Smooth muscle cell of the brain vasculature (primary cell): ENCODE data around the gene STMP1.
A peak's percentile ranks its signal among the peaks of the same experiment; 100 is the strongest.
"Not testable (repeated sequence)": the region's sequence is repeated elsewhere in the genome, so short reads cannot be mapped to it uniquely, and the experiment has no call there.

ENCODE experiments used
- DNase-seq: peaks from one replicate; pipeline ENCODE4 v3.0.0-alpha.2; 2012; ENCODE audit warnings: low read depth, low spot score

STMP1 gene

GRCh38 chr7:135662373-135663114, at the start of gene STMP1:
Gene STMP1, plus strand, starts transcription at chr7:135662514.
- peak; percentile 90 for DNase-seq

- no peak for DNase-seq
Measured at GRCh38 chr7:135616136-135616535, 46.2 kb upstream of the STMP1 start.

- DNase-seq: no peak
Measured at GRCh38 chr7:135617781-135618180, 44.5 kb upstream of the STMP1 start.

GRCh38 chr7:135618510-135618909, 43.8 kb upstream of the STMP1 start:
- no peak for DNase-seq

GRCh38 chr7:135620447-135620846, 41.9 kb upstream of the STMP1 start:
- DNase-seq: no peak

GRCh38 chr7:135620980-135621850, 41.1 kb upstream of the STMP1 start:
- peak; percentile 73 for DNase-seq

- DNase-seq: no peak
Measured at GRCh38 chr7:135634191-135634878, 28.0 kb upstream of the STMP1 start.

- DNase-seq: not testable (repeated sequence)
Measured at GRCh38 chr7:135639690-135640089, 22.6 kb upstream of the STMP1 start.

- no peak for DNase-seq
Measured at GRCh38 chr7:135644154-135644553, 18.2 kb upstream of the STMP1 start.

- no peak for DNase-seq
Measured at GRCh38 chr7:135644729-135645128, 17.6 kb upstream of the STMP1 start.

GRCh38 chr7:135645296-135645904, 16.9 kb upstream of the STMP1 start:
- peak; percentile 15 for DNase-seq

GRCh38 chr7:135647755-135648154, 14.6 kb upstream of the STMP1 start:
- no peak for DNase-seq

GRCh38 chr7:135648235-135648634, 14.1 kb upstream of the STMP1 start:
- no peak for DNase-seq

- DNase-seq: no peak
Measured at GRCh38 chr7:135650831-135651573, 11.3 kb upstream of the STMP1 start.

- no peak for DNase-seq
Measured at GRCh38 chr7:135653340-135654080, 8.8 kb upstream of the STMP1 start.

- no peak for DNase-seq
Measured at GRCh38 chr7:135658564-135658963, 3.8 kb upstream of the STMP1 start.

GRCh38 chr7:135659159-135659846, 3.0 kb upstream of the STMP1 start:
- DNase-seq: no peak

GRCh38 chr7:135661311-135662122, 797 bp upstream of the STMP1 start:
- no peak for DNase-seq

- no peak for DNase-seq
Measured at GRCh38 chr7:135662123-135662372, 266 bp upstream of the STMP1 start.
